Activated T-cell treated with anti-CD3 and anti-CD28 coated beads for 4 hours (primary cell): ENCODE data around the gene PRRT2.
A peak's percentile ranks its signal among the peaks of the same experiment; 100 is the strongest.
"Not testable (repeated sequence)": the region's sequence is repeated elsewhere in the genome, so short reads cannot be mapped to it uniquely, and the experiment has no call there.

Experiments used
- DNase-seq: peaks from one replicate; pipeline ENCODE4 v3.0.0-alpha.2; 2020

The PRRT2 gene

DNA sequence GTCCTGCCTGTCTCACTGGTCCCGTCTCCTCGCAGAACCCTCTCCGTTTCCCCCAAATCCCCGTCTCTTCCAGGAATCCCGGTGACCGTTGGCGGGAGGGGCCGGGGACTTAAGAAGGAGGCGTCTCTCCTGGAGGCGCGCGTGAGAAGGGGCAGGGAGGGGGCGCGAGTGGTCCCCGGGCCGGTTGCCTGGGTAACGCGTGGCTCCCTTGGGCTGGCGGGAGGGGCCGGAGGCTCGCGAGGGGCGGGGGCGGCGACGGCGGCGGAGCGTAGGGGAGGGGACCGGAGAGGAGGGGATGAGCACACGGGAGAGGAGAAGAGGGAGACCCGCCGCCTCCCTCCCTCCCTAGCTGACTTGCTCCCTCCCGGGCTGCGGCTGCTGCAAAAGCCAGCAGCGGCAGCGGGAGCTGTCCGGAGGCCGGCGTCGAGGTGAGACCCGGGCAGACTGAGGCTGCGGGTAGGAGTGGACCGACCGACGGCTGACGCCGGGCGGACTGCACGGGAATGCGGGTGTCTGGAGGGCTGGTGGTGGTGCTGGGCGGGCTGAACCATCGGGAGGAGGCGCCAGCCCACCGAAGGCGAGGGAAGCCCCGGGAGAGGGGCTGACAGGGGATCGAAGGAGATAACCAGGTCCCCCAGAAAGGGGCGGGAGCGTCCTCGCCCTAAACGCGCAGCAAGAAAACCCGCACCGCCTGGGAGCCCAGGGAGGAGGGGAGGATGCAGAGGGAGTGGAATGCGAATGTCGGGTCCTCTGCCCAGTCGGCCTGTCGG, at the start of gene PRRT2:
TSS of gene PRRT2 (plus strand) at position 298 of the 770 bp plus-strand sequence. CDS start 862 bp downstream, outside the sequence.
- DNase-seq = no peak

GRCh38 chr16:29763326-29763725, 48.7 kb upstream of the PRRT2 start:
- DNase-seq = no peak

DNA sequence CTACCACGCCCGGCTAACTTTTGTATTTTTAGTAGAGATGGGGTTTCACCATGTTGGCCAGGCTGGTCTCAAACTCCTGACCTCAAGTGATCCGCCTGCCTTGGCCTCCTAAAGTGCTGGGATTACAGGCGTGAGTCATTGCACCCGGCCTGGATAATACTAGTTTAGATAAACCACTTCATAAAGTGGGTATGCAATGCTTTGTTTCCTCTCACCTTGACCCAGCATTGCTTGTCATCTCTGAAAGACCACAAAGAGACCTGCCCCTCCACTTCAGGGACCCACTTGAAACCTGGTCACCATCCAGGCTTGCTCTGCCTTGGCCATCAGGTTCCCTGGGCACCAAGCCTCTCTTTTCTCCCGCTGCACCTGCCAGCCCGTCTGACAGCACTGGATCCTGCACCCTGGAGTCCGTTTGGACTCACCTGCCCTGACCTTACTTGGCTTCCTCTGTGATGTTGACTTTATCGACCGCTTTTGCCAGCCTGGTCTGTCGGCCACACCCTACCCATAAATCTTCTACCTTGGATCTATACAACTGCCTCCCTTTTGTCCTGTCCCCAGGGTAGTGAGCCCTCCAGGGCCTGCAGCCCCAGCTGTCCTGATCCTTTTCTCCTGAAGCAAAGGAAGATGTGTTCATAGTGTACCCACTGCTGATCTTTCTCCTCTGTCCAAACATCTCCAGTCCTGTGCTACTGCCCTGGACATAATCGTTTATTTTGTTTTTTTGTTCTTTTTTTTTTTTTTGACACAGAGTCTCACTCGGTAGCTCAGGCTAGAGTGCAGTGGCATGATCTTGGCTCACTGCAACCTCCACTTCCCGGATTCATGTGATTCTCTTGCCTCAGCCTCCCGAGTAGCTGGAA, 46.6 kb upstream of the PRRT2 start:
- no peak for DNase-seq

- DNase-seq = no peak
These were observed 45.4 kb upstream of the PRRT2 start for GRCh38 chr16:29766571-29766970.

DNA sequence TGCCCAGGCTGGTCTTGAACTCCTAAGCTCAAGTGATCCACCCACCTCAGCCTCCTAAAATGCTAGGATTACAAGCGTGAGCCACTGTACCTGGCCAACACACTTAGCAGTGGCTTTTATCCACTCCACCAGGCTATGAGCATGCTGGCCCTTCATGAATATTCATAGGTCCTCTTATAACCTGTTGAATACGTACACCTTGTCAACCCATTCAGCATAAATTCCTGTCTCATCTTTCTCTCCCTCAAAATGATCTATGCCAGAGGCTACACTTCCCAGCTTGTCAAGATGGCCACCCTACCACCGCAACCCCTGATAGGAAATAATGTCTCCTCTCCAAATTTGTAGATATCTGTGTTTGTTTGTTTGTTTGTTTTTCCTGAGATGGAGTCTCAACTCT, 44.9 kb upstream of the PRRT2 start:
- DNase-seq = no peak

DNA sequence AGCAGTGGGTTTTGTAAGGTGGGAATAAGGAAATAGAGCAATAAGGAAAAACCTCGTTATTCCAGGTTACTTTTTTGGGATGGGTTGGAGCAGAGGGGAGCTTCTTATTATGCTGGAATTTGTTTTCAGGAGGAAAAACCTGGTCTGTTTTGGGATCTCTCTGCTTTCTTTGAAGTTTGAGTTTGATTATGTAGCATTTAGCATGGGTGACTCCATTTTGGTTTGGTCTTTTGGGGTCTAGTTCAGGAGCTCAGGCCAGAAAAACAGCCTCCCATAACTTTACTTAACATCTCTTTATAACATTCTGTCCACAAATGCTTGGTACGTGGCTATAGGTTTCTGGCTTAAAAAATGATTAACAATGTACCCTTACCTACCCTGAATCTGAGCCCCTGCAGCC, 42.5 kb upstream of the PRRT2 start:
- no peak for DNase-seq

GRCh38 chr16:29770250-29770929, 41.6 kb upstream of the PRRT2 start:
- DNase-seq = no peak

- not testable (repeated sequence) for DNase-seq
These were observed 39.7 kb upstream of the PRRT2 start for GRCh38 chr16:29772330-29772729.

GRCh38 chr16:29774730-29775129, 37.3 kb upstream of the PRRT2 start:
- no peak for DNase-seq

- no peak for DNase-seq
These were observed 36.1 kb upstream of the PRRT2 start for GRCh38 chr16:29775742-29776408.

DNA sequence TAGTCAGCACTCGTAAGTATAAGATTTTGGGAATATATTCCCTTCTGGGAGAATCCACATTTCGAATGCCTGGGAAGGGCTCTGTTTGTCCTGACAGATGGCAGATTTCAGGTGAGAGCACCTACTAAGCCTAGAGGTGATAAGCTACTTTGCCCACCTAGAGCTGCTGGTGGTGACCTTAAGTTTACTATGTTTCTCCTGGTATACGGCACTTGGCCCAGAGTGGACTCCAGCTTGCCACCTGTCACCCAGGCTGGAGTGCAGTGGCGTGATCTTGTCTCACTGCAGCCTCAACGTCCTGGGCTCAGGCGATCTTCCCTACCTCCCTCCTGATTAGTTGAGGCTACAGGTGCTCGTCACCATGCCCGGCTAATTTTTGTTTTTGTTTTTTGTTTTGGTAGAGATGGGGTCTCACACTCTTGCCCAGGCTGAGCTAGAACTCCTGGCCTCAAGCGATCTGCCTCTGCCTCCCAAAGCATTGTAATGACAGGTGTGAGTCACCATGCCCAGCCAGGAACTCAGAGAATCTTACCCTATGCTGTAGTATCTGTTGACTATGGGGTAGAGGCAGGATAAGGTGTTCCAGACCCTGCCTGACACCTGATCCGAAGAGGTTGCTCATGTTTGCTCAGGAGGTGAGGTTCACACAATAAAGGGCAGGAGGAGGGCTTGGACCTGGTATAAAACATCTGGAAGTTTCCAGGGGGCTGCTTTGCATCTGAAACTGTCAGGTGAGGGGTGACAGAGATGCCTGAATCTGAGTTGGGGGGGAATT, 34.2 kb upstream of the PRRT2 start, which contains the start of gene ZG16:
TSS of gene ZG16 (plus strand) at position 681 of the 775 bp plus-strand sequence. CDS start 1,011 bp downstream, outside the sequence.
- DNase-seq = no peak

DNA sequence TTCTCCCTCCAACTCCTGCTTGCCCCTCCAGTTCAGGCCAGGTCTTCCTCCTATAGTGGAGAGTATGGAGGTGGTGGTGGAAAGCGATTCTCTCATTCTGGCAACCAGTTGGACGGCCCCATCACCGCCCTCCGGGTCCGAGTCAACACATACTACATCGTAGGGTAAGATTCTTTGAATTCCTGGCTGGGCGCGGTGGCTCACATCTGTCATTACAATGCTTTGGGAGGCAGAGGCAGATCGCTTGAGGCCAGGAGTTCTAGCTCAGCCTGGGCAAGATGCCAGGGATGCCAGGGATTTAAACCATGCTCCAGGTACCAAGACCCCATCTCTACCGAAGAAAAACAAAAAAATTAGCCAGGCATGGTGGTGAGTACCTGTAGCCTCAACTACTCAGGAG, 32.5 kb upstream of the PRRT2 start:
- DNase-seq = no peak

- DNase-seq = not testable (repeated sequence)
These were observed 28.7 kb upstream of the PRRT2 start for GRCh38 chr16:29783094-29783953.

DNA sequence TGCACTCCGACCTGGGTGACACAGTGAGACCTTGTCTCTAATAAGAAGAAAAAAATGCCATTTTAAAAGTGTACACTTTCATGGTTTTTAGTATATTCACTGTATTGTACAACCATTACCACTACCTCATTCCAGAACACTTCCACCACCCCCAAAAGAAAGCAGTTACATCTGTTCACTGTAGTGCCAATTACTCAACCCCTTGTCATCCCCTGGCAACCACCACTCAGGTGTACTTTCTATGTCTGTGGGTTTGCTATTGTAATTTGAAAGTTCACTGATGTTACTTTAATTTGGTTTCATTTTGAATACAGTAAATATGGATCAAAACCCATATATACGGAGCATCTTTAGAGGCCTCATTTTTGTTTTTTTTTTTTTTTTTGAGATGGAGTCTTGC, 27.8 kb upstream of the PRRT2 start:
- DNase-seq = no peak

DNA sequence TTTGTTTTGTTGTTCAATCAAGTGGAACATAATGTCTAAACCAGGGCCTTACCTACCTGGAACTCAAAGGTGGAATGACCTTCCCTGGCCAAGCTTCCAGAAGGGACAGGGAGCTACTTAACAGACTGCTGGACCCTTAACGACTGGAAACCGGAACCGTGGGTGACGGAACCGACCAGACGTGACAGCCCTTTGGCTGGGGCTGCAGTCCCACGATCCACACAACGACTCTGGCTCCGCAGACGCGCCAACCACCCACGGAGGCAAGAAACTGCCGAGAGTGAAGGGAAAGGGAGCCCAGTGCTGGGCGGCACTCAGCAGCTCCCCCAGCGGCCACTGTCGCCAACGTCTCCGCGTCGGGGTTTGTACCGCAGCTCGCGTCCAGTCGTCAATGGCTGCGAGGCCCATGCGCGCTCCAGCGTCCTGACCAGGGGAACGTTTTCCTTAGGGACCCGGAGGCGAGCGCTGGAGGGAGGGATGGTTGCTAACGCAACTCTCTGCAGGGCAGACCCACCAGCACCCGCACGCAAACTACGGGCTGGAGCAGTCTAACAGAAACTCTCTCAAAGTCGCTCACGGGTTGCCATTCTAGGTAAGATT, 27.0 kb upstream of the PRRT2 start:
- peak; percentile 60 for DNase-seq

GRCh38 chr16:29787155-29787554, 24.8 kb upstream of the PRRT2 start:
- not testable (repeated sequence) for DNase-seq

GRCh38 chr16:29789775-29790182, 22.2 kb upstream of the PRRT2 start:
- DNase-seq = no peak

DNA sequence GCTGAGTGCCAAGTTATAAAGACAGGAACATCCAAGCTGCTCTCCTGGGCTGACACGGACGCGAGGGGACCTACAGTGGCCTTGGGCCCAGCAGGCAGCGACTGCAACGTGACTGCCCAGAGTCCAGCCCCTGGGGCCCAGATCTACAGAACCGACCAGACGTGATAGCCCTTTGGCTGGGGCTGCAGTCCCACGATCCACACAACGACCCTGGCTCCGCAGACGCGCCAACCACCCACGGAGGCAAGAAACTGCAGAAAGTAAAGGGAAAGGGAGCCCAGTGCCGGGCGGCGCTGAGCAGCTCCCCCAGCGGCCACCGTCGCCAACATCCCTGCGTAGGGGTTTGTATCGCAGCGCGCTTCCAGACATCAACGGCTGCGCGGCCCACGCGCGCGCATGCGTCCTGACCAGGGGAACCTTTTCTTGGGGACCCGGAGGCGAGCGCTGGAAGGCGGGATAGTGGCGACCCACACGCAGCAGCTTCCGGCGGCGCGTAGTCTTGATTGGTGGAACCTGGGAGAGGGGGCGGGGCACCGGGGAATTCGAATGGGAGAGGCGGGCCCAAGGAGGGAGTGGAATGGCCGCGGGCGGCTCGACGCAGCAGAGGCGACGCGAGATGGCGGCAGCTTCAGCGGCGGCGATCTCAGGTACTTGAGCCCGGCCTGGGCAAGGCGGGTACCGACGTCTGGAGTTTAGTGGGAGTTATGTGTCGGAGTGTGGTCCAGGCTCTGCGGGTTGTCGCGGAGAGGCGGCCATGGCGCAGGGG, 21.6 kb upstream of the PRRT2 start, which contains the start of gene KIF22:
TSS of gene KIF22 (plus strand) at position 569 of the 766 bp plus-strand sequence. CDS start at position 578, 9 bp downstream.
- peak; percentile 99 for DNase-seq
